H1 (cell line): ENCODE results near the gene METTL22. TPM values are rescaled to one million over a fixed set of nuclear protein-coding genes. Genes with fewer than 3 reads are reported as not detected.

Source experiments
- CTCF ChIA-PET: fragments of 300-600 bp; sonication (Branson Sonifier 250); formaldehyde crosslinking; loops from one replicate; lab custom pipeline; 2021; ENCODE audit not compliant: partially characterized antibody; lab: Charles Lee
- POLR2A ChIA-PET: fragments of 300-600 bp; sonication (Branson Sonifier 250); formaldehyde crosslinking; loops from one replicate; lab custom pipeline; 2021; ENCODE audit warnings: inconsistent platforms; ENCODE audit not compliant: partially characterized antibody; lab: Charles Lee
- DNase-seq, 2 experiments: peaks; one replicate each; pipeline versions ENCODE4 v3.0.0 to v3.0.0-alpha.2; 2010 to 2022; ENCODE audit warnings: low spot score in 2 of 2, low read depth in 1 of 2, mixed read lengths in 1 of 2
- FAIRE-seq: peaks from 2 replicates; lab custom pipeline; 2011; peaks lifted over from hg19 to GRCh38; lab: Jason Lieb, UNC
- H2AFZ ChIP-seq: 2 replicates; pipeline ENCODE4 v1.8.1; 2012; ENCODE audit warnings: low read length, inconsistent platforms
- H2AK5ac ChIP-seq: 2 replicates; pipeline ENCODE4 v1.6.1; 2013; ENCODE audit warnings: low read depth, low read length
- H2BK120ac ChIP-seq: replicated peaks from 2 replicates; pipeline ENCODE3; 2013; ENCODE audit warnings: low read depth, low read length, inconsistent platforms
- H2BK12ac ChIP-seq: 2 replicates; pipeline ENCODE4 v1.6.1; 2013; ENCODE audit warnings: low read depth, low read length
- H2BK15ac ChIP-seq: 2 replicates; pipeline ENCODE4 v1.6.1; 2013; ENCODE audit warnings: low read length
- H2BK20ac ChIP-seq: 2 replicates; pipeline ENCODE4 v1.6.1; 2013; ENCODE audit warnings: low read length
- H2BK5ac ChIP-seq: 2 replicates; pipeline ENCODE4 v1.6.1; 2013; ENCODE audit warnings: low read depth, low read length
- H3K14ac ChIP-seq: 2 replicates; pipeline ENCODE4 v1.6.1; 2013; ENCODE audit warnings: inconsistent platforms; ENCODE audit not compliant: insufficient read length
- H3K18ac ChIP-seq: 2 replicates; pipeline ENCODE4 v1.6.1; 2013; ENCODE audit warnings: low read length; ENCODE audit errors: extremely low read depth
- H3K23ac ChIP-seq: 2 replicates; pipeline ENCODE4 v1.6.1; 2013; ENCODE audit warnings: inconsistent platforms; ENCODE audit not compliant: insufficient read length
- H3K23me2 ChIP-seq: 2 replicates; pipeline ENCODE4 v1.6.1; 2013; ENCODE audit warnings: low read depth, low read length
- H3K27ac ChIP-seq: 2 replicates; pipeline ENCODE4 v1.6.1; 2011; ENCODE audit warnings: low read depth, low read length, inconsistent platforms
- H3K27me3 ChIP-seq, 4 experiments: replicated peaks in 1 of 4; 1 replicate in 1 of 4; 2 replicates in 3 of 4; pipeline versions ENCODE4 v1.6.1 to v1.8.1; 2011 to 2013; ENCODE audit warnings: low read length in 3 of 4, mild to moderate bottlenecking in 3 of 4, inconsistent platforms in 2 of 4, mixed read lengths in 2 of 4, moderate library complexity in 1 of 4; ENCODE audit not compliant: control insufficient read depth in 3 of 4, insufficient read depth in 3 of 4; ENCODE audit errors: extremely low read depth in 1 of 4
- H3K36me3 ChIP-seq, 4 experiments: 2 replicates each; pipeline versions ENCODE4 v1.6.1 to v1.8.1; 2011 to 2013; ENCODE audit warnings: mild to moderate bottlenecking in 4 of 4, low read length in 3 of 4, moderate library complexity in 2 of 4, control low read depth in 1 of 4, inconsistent platforms in 1 of 4; ENCODE audit not compliant: insufficient read depth in 4 of 4, control insufficient read depth in 2 of 4
- H3K4ac ChIP-seq: replicated peaks from 2 replicates; pipeline ENCODE3; 2013; ENCODE audit warnings: low read length, low read depth, mixed read lengths, inconsistent platforms; ENCODE audit not compliant: insufficient read length
- H3K4me1 ChIP-seq, 4 experiments: replicated peaks in 1 of 4; 1 replicate in 1 of 4; 2 replicates in 3 of 4; pipeline versions ENCODE4 v1.6.1 to v1.8.1; 2011 to 2013; ENCODE audit warnings: low read length in 3 of 4, inconsistent platforms in 2 of 4, mixed read lengths in 1 of 4; ENCODE audit not compliant: insufficient read depth in 4 of 4, control insufficient read depth in 3 of 4
- H3K4me2 ChIP-seq, 2 experiments: 2 replicates each; pipeline versions ENCODE4 v1.6.1 to v1.8.1; 2011 to 2013; ENCODE audit warnings: low read depth in 2 of 2, low read length in 2 of 2, control low read depth in 1 of 2, inconsistent platforms in 1 of 2, mild to moderate bottlenecking in 1 of 2; ENCODE audit not compliant: insufficient read depth in 1 of 2
- H3K4me3 ChIP-seq, 4 experiments: fragments of 200-600, 300-600 bp in 1 of 4; sonication (generic), shearing (Covaris generic), sonication (Bioruptor Twin) in 1 of 4; 2 replicates each; pipeline versions ENCODE4 v1.5.1 to v1.8.1; 2011 to 2016; ENCODE audit warnings: low read length in 4 of 4, low read depth in 3 of 4, control low read depth in 2 of 4, inconsistent platforms in 2 of 4, mild to moderate bottlenecking in 2 of 4, mixed read lengths in 1 of 4, moderate library complexity in 1 of 4; ENCODE audit not compliant: insufficient read depth in 2 of 4; ENCODE audit errors: extremely low read depth in 1 of 4
- H3K56ac ChIP-seq: replicated peaks from 2 replicates; pipeline ENCODE3; 2013; ENCODE audit warnings: low read depth, mild to moderate bottlenecking, mixed read lengths, low read length, inconsistent platforms; ENCODE audit not compliant: insufficient read length
- H3K79me1 ChIP-seq: 2 replicates; pipeline ENCODE4 v1.6.1; 2013; ENCODE audit warnings: low read depth, low read length, control low read depth
- H3K79me2 ChIP-seq, 2 experiments: 2 replicates each; pipeline versions ENCODE4 v1.6.1 to v1.8.1; 2012 to 2013; ENCODE audit warnings: low read length in 2 of 2, mild to moderate bottlenecking in 2 of 2, inconsistent platforms in 1 of 2; ENCODE audit not compliant: insufficient read depth in 2 of 2, control insufficient read depth in 1 of 2
- H3K9ac ChIP-seq, 4 experiments: replicated peaks in 1 of 4; 1 replicate in 1 of 4; 2 replicates in 3 of 4; pipeline versions ENCODE4 v1.6.1 to v1.8.1; 2011 to 2013; ENCODE audit warnings: low read depth in 3 of 4, low read length in 3 of 4, control low read depth in 2 of 4, mild to moderate bottlenecking in 2 of 4, moderate library complexity in 2 of 4, inconsistent platforms in 1 of 4; ENCODE audit errors: extremely low read depth in 1 of 4
- H3K9me3 ChIP-seq, 2 experiments: 2 replicates each; pipeline versions ENCODE4 v1.6.1 to v1.8.1; 2012 to 2013; ENCODE audit warnings: mild to moderate bottlenecking in 2 of 2, moderate library complexity in 2 of 2, control low read depth in 1 of 2, inconsistent platforms in 1 of 2, low read depth in 1 of 2, low read length in 1 of 2, mixed read lengths in 1 of 2; ENCODE audit not compliant: insufficient read depth in 2 of 2
- H4K20me1 ChIP-seq, 2 experiments: replicated peaks in 1 of 2; 2 replicates each; pipeline versions ENCODE3 to v1.8.1; 2011 to 2013; ENCODE audit warnings: inconsistent platforms in 2 of 2, low read length in 2 of 2, mild to moderate bottlenecking in 1 of 2; ENCODE audit not compliant: insufficient read depth in 2 of 2, control insufficient read depth in 1 of 2
- H4K5ac ChIP-seq: 2 replicates; pipeline ENCODE4 v1.6.1; 2013; ENCODE audit warnings: low read length, low read depth, mixed read lengths, inconsistent platforms; ENCODE audit not compliant: insufficient read length
- H4K8ac ChIP-seq: 2 replicates; pipeline ENCODE4 v1.8.0; 2013; ENCODE audit warnings: mild to moderate bottlenecking, moderate library complexity, low read length, inconsistent platforms; ENCODE audit not compliant: insufficient read depth; ENCODE audit errors: extremely low read depth
- H4K91ac ChIP-seq: replicated peaks from 2 replicates; pipeline ENCODE3; 2013; ENCODE audit warnings: low read length, mixed read lengths, inconsistent platforms; ENCODE audit not compliant: insufficient read length
- EP300 ChIP-seq, 2 experiments: IDR thresholded peaks; 1 replicate in 1 of 2; 2 replicates in 1 of 2; pipeline ENCODE4 v1.6.1; 2011 to 2012; ENCODE audit warnings: low read depth in 2 of 2, low read length in 2 of 2, mild to moderate bottlenecking in 2 of 2, borderline replicate concordance in 1 of 2, inconsistent platforms in 1 of 2, moderate library complexity in 1 of 2
- HDAC2 ChIP-seq, 2 experiments: fragments of 300-600 bp in 1 of 2; sonication (generic) in 1 of 2; IDR thresholded peaks; 2 replicates each; pipeline ENCODE4 v1.6.1; 2011 to 2012; ENCODE audit warnings: low read depth in 2 of 2, low read length in 2 of 2, mild to moderate bottlenecking in 2 of 2, moderate library complexity in 2 of 2, borderline replicate concordance in 1 of 2, inconsistent platforms in 1 of 2
- NRF1 ChIP-seq: IDR thresholded peaks from 2 replicates; pipeline ENCODE4 v1.6.1; 2011; ENCODE audit warnings: mild to moderate bottlenecking, low read depth, low read length, improper control_type of control experiment
- POLR2A ChIP-seq, 2 experiments: IDR thresholded peaks; 1 replicate in 1 of 2; 2 replicates in 1 of 2; pipeline ENCODE4 v1.6.1; 2011; ENCODE audit warnings: low read depth in 2 of 2, low read length in 2 of 2, mild to moderate bottlenecking in 2 of 2; ENCODE audit errors: control extremely low read depth in 1 of 2
- TEAD4 ChIP-seq: IDR thresholded peaks from 2 replicates; pipeline ENCODE4 v1.6.1; 2012; ENCODE audit warnings: low read depth, low read length, inconsistent platforms, mixed read lengths
- WGBS, 2 experiments: shearing (Covaris generic) in 1 of 2; methylation state at CpG; one replicate each; pipeline versions ENCODE4 v1.1.6 to v1.1.7; 2013 to 2015; ENCODE audit warnings: low lambda C conversion rate in 2 of 2, mixed read lengths in 2 of 2, inconsistent platforms in 1 of 2, low coverage in 1 of 2, missing lambda C conversion rate in 1 of 2; ENCODE audit not compliant: insufficient replicate concordance in 2 of 2, insufficient coverage in 1 of 2, insufficient read length in 1 of 2; ENCODE audit errors: extremely low coverage in 1 of 2, missing lambda C conversion rate in 1 of 2; 5-methylcytosine and 5-hydroxymethylcytosine counted together
- polyA plus RNA-seq, 7 experiments: library from polyadenylated mRNA; depleted of rRNA in 3 of 7; stranded (reverse) in 5 of 7; unstranded in 2 of 7; fragments of >200 nt in 5 of 7; fragments of 200-250 nt in 2 of 7; gene quantifications; 1 replicate in 5 of 7; 2 replicates in 1 of 7; 4 replicates in 1 of 7; pipeline versions ENCODE4 v1.2.1 to v1.2.3, GENCODE V29; 2011 to 2013; ENCODE audit warnings: missing spikeins in 2 of 7, mixed read lengths in 2 of 7
- total RNA-seq: library from RNA; stranded (reverse); fragmentation: NEBNext Ultra II Directional; extraction: Animal tissue kit (Norgen Biotek cat#: 25700); gene quantifications from 2 replicates; pipeline ENCODE4 v1.2.1, GENCODE V29; 2021

The METTL22 gene
- total and polyA plus RNA-seq, 2 of the 8 experiments (the other 6 are each of a cell fraction or from before 2014, with no cell fraction given) = 56.7 to 85.2 TPM

DNA sequence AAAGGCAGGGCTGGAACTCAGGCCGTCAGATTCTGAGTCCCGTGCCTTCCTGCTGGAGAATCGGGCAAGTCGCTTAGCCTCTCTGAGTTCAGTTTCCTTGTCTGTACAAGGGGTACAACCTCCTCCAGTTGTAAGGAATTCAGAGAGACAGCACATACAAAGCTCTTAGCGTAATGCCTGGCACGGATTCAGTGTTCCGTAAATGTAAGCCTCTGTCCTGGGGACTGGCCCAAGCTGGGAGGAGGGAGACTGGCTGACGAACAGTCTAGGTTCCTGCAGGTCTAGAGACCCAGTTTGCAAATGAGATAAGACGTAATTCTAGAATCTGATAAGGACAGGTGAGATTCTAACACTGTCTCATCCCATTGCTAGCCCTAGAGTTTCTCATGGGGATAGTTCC is 9.9 kb downstream of the METTL22 start:
- Histone ChIP-seq H2BK5ac (no peak overlapping the region), H3K4ac (no peak overlapping the region), H3K9ac (no peak overlapping the region), H3K23me2 (no peaks in the 10 kb centered on the region; the same call in 1 of the 2 replicates), H3K4me1 (no peaks in the 10 kb centered on the region), H3K18ac (no peak overlapping the region), H4K20me1 (peaks cover 4 to 24% of the 10 kb centered on the region in 2 experiments), H3K79me1 (peaks cover 6% of the 10 kb centered on the region), H3K27me3 (no peaks in the 10 kb centered on the region), H3K9me3 (no peaks in the 10 kb centered on the region), H4K5ac (no peak overlapping the region), H4K91ac (no peak overlapping the region), H3K4me2 (no peak overlapping the region), H2AFZ (no peak overlapping the region), H2BK20ac (no peak overlapping the region), H3K79me2 (no peaks in the 10 kb centered on the region), H3K23ac (no peak overlapping the region), H2BK15ac (no peak overlapping the region), H2BK120ac (no peak overlapping the region), H3K56ac (no peak overlapping the region), H3K4me3 (no peak overlapping the region), H4K8ac (no peak overlapping the region), H3K27ac (no peak overlapping the region), H3K36me3 (peaks cover 30 to 72% (median 59%) of the 10 kb centered on the region in 4 experiments), H2AK5ac (no peak overlapping the region), H3K14ac (no peak overlapping the region), H2BK12ac (no peak overlapping the region)
- TF ChIP-seq POLR2A (IDR thresholded peaks at IDR 0.05; ENCODE audit: control extremely low read depth in 1 of 2, low read depth in 2 of 2, low read length in 2 of 2) (no peak), TEAD4 (no peak), NRF1 (no peak), HDAC2 (IDR thresholded peaks at IDR 0.05; ENCODE audit: borderline replicate concordance in 1 of 2, low read depth in 2 of 2, low read length in 2 of 2) (no peak), EP300 (IDR thresholded peaks at IDR 0.05; ENCODE audit: borderline replicate concordance in 1 of 2, low read depth in 2 of 2, low read length in 2 of 2) (no peak)
- FAIRE-seq = no peak
- ChIA-PET POLR2A (interaction anchor here (0.5 to 2.1 kb wide), 2 partner anchors 11 to 64 kb away, joined by 3 to 9 read pairs; no protein-coding TSS in a partner anchor), CTCF (interaction anchor here (24.1 kb wide), 1 partner anchor 60 kb away, joined by 416 read pairs; no protein-coding TSS in a partner anchor)
- 92% methylated on average over 9 of the region's 9 CpGs; no CpG with 5 or more reads in 1 of the 2 experiments for WGBS, 2 experiments
- DNase-seq = no peak
